Left ventricle myocardium inferior (tissue), 1 donor: ENCODE results near the gene DDX1. TPM values are rescaled to one million over a fixed set of nuclear protein-coding genes. Genes with fewer than 3 reads are reported as not detected.

Experiments used
- total RNA-seq: library from RNA; stranded (reverse); fragmentation: NEBNext Ultra II Directional; extraction: Animal tissue kit (Norgen Biotek cat#: 25700); gene quantifications from one replicate; pipeline ENCODE4 v1.2.1, GENCODE V29; 2021
- donor health status: DM: no; HTN: yes; CAD: no; lungs with severe emphysema.

Gene DDX1
- total RNA-seq, 1 donor from 2014 or later = 156 TPM

Other genes with a start within 250 kb of the DDX1 start
- gene NBAS, start 30.5 kb upstream of the DDX1 start, total RNA-seq = 50.6 TPM